GM21515 (cell line): ENCODE measurements around the gene METTL21C.

ENCODE experiments used
- ATAC-seq: cut with Tn5 transposase; IDR thresholded peaks from one replicate; pipeline ENCODE4 v1.9.1; 2021; ENCODE audit not compliant: unreplicated experiment

The METTL21C gene

GRCh38 chr13:102694937-102695336, at the start of gene METTL21C:
Gene METTL21C (minus strand): TSS chr13:102695044. CDS start chr13:102694498, 546 bp downstream.
- ATAC-seq = no peak

DNA sequence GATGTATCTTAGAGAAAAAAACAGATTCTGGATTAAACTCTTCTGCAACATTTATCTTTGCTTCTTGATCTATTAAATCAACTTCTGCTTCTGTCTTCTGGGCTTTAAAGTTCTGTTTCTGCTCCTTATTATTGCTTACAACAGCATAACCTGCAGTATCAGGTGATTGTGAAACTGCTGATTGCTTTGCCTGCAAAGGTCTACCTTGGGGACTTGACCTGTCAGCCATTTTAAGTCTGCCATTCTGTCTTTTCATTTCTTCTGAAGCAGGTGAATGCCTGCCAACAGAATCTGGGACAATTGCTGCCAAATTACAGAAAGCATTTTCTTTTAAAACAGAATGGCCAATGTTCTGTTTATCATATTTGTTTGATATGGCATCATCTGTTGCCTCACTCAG, 47.7 kb upstream of the METTL21C start:
- no peak for ATAC-seq

GRCh38 chr13:102742101-102742500, 47.3 kb upstream of the METTL21C start:
- ATAC-seq = no peak

DNA sequence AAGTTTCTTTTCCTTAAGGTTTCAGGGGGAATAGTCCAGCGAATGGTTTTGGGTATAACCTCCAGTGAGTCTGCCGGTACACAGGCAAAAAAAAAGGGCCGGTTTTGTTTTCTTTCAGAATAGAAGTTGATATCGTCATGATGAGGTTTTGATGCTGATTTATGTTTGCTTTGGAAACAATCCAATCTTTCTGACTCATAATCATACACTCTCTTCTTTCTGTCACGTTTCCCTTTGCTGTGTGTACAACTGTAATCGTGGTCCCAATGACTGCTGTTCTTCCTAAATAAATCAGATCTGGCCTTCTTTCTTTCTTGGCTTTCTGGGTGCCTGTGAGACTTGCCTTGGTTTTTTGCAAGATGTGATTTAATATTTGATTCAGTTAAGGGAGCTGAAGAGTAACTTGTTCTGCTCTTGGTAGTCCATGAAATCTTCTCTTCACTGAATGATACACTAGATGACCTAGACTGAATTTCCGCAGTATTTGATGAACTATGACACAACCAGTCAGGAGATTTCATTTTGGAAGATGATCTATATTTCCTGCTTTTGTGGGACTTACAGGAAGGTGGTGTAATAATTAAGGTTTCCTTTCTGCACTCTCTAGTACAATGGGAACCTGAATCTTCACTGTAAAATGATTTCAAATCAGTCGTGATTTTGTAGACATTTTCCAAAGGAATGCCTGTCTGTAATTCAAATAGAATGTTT, 34.9 kb upstream of the METTL21C start:
- ATAC-seq = no peak

DNA sequence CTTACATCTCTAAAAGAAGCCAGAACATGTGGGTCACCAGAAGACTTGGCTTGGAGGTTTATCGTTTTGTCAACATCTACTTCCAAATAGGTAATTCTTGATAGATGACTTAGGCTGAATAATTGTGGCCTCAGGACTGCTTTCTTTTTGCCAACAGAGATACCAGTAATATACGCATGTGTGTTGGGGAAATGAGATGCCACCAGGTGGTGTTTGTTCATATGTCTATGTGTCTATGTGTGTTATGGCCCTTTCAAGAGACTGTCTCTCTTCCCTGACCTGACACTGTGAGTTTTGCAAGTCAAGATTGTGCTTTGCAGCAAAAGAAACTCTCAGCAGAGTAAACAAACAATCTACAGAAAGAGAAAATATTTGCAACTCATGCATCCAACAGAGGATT, 31.6 kb upstream of the METTL21C start:
- ATAC-seq = no peak

- peak; percentile 67 for ATAC-seq
Measured at GRCh38 chr13:102724923-102725322, 30.1 kb upstream of the METTL21C start.

DNA sequence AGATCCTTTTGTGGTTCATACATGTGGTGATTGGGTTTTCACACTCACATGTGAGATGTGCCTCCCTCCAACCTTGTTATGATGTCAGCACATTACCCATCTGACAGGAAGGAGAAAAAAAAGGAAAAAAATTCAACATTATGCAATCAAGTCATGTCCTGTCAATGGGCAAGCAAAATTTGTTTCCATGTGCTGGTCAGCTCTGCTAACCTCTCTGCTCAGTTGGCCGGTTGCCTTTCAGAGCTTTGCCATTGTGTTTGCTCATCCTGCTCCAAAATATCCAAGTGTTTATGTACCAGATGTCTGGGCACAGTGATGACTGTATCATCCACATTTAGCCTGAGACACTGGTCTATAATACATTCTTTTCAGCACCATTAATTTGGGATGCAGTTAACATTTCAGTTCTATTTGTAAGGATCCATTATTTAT, 27.0 kb upstream of the METTL21C start:
- no peak for ATAC-seq

DNA sequence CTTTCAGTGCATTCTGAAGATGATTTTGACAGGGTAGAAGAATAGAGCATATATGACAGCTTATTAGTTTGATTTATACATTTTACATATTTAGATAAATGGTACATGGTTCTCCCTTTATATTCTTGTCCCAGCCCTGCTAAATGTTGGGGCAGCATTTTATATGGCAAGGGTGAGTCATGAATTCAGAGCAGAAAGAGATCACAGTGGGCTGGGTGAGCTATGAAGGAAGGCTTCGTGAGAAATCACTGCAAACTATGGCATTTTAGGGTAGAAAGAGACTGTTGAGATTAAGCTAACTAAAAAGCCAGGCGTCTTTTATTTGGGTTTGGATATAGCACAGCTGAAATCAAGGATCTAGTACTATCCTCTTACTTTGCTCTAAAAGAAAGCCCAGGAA, 23.9 kb upstream of the METTL21C start:
- ATAC-seq = no peak

GRCh38 chr13:102715447-102715846, 20.6 kb upstream of the METTL21C start:
- ATAC-seq = no peak

GRCh38 chr13:102710261-102710679, 15.4 kb upstream of the METTL21C start:
- ATAC-seq = no peak

- no peak for ATAC-seq
Measured at GRCh38 chr13:102709536-102709935, 14.7 kb upstream of the METTL21C start.

DNA sequence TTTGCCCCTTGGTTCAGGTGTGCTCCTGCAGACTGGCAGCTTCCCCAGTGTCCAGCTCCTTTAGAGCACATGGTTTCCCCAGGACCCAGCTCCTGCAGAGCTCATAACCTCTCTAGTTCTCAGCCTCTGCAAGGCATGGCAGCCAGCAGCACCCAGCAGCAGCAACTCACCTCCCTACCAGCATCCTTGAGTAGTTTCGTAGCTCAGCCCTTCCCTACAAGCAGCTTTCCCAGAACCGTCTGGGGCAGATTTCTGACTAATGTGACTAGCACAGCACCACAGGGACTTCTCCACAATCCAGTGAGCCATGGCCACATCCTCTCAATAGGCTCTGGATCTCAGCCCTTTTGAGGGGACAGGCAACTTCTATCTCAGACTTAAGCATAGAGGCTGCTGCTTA, 14.1 kb upstream of the METTL21C start:
- ATAC-seq = no peak

DNA sequence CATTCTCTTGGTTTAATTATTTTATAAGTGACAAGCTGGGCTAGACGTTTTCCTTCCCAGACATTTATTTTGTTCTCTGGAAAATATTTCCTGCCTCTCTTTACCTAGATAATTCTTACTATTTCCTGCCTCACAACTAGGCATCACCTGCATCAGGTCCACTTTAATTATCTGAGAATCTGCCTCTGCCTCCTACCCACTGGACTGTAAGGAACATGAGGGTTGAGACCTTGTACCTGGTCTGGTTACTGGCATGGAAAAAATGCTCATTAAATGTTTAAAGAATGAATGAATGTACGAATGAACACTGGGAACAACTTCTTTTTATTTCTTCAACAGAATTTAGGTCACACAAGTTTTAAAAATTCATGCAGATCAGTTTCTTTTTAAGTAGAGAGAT, 13.4 kb upstream of the METTL21C start:
- ATAC-seq = no peak

- ATAC-seq = no peak
Measured at GRCh38 chr13:102707467-102707866, 12.6 kb upstream of the METTL21C start.

- ATAC-seq = no peak
Measured at GRCh38 chr13:102704238-102705058, 9.6 kb upstream of the METTL21C start.

- ATAC-seq = no peak
Measured at GRCh38 chr13:102703726-102704035, 8.8 kb upstream of the METTL21C start.

- no peak for ATAC-seq
Measured at GRCh38 chr13:102702965-102703725, 8.3 kb upstream of the METTL21C start.

- no peak for ATAC-seq
Measured at GRCh38 chr13:102701331-102701730, 6.5 kb upstream of the METTL21C start.

GRCh38 chr13:102700088-102701031, 5.5 kb upstream of the METTL21C start:
- ATAC-seq = no peak

DNA sequence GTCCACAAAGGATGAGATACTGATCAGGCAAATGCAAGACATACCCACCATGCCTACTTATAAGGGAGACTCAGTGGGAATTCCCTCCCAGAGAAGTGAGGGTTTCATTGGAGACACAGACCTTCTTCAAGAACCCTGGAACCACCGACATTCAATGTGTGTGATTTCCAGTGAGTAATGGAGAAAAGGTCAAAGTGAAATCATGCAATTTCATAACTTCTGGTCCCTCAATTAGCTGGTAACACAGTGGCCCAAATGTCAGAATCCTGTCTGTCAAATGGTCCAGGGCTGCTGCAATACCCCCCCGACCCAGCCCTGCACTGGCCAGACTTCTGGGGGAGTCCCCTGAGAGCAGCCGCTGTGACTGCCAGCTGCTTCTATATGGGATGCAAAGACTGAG, 4.7 kb upstream of the METTL21C start:
- ATAC-seq = no peak

- ATAC-seq = no peak
Measured at GRCh38 chr13:102698649-102698980, 3.8 kb upstream of the METTL21C start.
